ACHN (cell line): ENCODE results near the gene SLC7A6.
"Not testable (repeated sequence)": the region's sequence is repeated elsewhere in the genome, so short reads cannot be mapped to it uniquely, and the experiment has no call there.

Source experiments
- DNase-seq: peaks from one replicate; pipeline ENCODE4 v3.0.0-alpha.2; 2015
- in situ Hi-C: cut with HindIII; loops from 2 replicates; pipeline ENCODE4 v1.10.0; 2017; ENCODE audit warnings: low sequenced_read_pairs, low pct_ligation_motif_present, low pct_unique_long_range_greater_than_20kb

Gene SLC7A6

DNA sequence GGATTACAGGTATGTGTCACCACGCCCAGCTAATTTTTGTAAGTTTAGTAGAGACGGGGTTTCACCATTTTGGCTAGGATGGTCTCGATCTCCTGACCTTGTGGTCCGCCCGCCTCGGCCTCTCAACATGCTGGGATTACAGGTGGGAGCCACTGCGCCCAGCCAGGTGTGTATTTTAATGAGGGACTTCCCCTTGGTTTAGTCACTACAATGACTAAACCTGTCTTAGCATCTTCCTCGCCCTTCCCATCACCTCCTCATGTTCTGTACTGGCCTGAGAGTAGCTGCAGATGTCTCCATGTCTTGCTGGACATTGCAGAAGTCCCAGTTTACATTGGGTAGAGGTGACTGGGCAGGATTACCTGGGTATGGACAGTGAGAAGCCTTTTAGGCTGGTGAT lies 9.6 kb downstream of the SLC7A6 start:
- in situ Hi-C loops, result no loop called here
- no peak for DNase-seq

DNA sequence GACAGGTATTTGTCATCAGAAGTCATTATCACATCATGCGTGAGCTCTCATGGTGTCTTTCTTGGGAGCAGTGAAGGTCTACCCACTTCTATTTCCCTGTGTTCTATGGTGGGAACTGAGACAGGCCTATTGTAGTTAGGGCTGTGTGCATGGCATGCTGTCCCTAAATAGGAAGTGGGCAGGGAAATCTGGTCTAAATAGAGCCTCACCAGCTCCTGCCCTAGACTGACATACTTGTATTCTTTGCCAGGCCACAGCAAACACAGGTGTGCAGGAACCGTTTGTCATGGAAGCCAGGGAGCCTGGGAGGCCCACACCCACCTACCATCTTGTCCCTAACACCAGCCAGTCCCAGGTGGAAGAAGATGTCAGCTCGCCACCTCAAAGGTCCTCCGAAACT lies 10.1 kb downstream of the SLC7A6 start:
- in situ Hi-C loops, result no loop called here
- DNase-seq, result no peak

DNA sequence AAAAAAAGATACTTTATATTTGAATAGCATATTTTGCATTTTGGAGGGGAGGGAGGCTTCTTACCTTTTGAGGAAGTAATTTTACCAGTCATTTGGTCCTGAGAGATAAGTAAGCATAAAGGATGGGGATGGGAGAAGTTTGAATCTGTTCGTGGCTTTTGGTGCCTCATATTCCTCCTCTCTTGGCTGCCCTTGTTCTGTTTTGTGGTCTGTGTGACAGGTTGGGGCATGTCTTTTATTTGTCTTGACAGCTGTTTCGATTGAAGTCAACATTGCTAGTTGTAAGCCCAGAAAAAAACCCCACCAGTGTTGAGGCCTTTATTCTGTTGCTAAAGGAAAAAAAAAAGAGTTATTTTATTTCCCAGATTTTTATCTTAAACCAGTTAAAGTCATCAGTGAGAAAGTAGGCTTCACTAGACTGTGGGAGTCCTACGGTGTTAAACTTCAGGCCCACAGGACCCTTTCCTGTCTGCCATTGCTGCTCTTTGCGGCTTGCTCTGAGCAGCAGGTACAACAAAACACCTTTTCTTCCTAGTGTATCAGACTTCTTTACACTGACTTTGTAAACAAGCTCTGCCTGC lies 11.4 kb downstream of the SLC7A6 start:
- no peak for DNase-seq
- in situ Hi-C loops, result no loop called here

DNA sequence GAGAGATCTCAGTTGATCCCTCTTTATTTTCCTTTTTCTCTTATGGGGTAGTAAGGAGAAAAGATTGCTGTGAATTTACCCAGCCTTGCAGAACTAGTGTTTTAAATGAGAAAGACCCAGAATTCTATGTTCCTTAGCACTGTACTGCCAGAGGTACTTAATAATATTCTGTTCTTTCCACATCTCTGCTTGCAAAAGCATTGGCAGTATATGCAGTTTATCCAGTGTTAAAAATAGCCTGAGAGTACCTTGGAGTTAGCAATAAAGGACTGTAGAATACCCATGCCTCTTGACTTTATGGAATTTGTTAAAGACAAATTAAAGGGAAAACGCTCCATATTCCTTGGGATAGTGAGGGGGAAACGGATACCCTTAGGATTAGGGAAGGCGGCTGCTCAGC lies 11.9 kb downstream of the SLC7A6 start:
- no peak for DNase-seq
- in situ Hi-C loops, result no loop called here

DNA sequence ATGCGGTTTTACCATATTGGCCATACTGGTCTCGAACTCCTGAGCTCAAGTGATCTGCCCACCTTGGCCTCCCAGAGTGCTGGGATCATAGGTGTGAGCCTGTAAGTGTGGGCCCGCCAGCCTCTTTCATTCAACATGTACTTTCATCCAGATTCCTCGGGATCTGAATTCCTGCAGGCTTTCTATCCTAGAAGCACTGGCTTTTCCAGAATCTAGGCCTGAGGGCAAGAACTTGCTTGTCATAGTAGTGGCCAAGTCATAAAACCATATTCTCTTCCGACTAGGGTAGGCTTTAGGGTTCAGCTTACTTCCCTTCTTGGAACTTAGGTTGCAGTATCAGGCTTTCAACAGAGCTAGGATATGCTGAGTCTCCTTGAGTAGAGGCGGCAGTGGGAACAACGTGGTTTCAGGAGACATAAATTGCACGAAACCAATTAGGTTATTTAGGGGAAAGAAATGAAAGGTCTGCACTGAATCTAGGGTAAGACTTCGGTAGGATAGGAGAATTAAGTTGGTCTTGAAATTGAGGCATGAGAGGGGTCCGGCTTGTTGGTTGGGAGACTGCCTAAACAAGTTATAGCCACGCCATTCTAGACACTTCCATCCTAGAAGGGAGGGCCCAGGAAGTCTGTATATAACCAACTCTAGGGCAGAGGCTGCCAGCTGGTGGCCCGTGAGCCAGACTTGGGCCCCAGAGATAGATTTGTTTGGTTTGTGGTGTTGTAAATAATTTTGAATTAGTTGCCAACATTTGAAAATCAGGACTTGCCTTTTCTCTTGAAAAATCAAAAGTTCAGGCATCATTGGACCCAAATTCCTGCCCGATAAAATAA lies 15.6 kb downstream of the SLC7A6 start:
- DNase-seq, result no peak
- in situ Hi-C loops, result no loop called here

DNA sequence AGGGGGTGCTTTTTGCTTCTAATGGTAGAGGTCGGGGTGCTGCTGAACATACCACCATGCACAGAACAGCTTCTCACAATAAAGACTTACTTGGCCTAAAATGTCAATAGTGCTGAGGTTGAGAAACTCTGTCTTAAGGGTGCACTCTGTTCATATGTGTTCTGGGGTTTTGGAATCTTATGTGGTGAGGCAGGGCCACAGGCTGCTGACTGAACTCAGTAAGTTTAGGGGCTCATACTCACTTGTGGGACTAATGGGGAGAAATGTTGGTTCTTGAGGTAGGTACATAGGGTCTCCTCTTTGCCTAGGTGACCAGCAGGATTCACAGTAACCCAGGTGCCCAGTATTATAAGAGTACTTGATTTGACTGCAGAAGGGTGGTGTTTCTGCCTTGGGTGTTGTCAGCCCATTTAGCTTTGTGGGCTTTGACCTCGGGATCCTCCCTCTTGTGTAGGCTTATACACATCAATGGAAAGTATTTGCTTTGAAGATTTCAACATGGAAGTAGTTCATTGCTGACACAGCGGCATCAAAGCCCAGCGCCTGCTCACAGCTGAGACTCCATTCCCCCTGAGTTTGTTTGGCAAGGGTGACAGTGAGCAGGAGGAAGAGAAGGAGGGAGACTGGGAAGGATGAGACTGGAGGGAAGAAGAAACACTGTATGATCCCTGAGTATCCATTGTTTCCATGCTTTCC lies 17.2 kb downstream of the SLC7A6 start:
- in situ Hi-C loops, result no loop called here

DNA sequence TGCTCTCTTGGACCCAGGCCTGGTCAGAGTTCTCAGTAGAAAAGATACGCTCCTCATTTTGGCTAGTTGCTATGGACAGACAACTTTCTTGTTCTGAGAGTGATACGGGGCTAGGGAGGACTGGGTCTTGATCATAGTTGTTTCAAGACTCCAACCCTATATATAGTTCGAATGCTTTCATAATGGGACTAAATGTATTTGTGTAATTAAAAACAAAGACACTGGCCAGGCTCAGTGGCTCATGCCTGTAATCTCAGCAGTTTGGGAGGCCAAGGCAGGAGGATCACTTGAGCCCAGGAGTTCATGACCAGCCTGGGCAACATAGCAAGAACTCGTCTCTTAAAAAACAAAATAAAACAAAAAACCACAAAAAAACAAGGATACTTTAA lies 17.7 kb downstream of the SLC7A6 start:
- in situ Hi-C loops, result no loop called here
- DNase-seq, result no peak

More for the DNA sequence above, 17.2 kb downstream of the SLC7A6 start:
- DNase-seq, result no peak

DNA sequence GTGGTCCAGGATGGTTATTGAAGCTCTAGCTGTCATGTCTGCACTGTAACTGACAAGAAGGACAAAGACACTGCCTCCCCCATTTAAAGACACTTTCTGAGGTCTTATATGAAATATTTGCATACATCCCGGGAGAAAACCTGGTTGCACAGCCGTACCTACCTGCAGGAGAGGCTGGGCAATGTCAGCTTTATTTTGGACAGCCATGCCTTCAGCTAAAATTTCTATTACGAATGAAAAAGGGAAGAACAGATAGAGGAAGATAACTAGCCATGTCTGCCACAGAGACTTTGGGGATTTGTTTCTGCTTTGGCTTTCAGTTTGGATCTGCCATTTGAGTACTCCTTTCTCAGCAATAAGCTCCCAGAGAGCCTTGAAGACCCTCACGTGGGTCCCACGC lies 19.0 kb downstream of the SLC7A6 start:
- DNase-seq, result no peak
- in situ Hi-C loops, result no loop called here

DNA sequence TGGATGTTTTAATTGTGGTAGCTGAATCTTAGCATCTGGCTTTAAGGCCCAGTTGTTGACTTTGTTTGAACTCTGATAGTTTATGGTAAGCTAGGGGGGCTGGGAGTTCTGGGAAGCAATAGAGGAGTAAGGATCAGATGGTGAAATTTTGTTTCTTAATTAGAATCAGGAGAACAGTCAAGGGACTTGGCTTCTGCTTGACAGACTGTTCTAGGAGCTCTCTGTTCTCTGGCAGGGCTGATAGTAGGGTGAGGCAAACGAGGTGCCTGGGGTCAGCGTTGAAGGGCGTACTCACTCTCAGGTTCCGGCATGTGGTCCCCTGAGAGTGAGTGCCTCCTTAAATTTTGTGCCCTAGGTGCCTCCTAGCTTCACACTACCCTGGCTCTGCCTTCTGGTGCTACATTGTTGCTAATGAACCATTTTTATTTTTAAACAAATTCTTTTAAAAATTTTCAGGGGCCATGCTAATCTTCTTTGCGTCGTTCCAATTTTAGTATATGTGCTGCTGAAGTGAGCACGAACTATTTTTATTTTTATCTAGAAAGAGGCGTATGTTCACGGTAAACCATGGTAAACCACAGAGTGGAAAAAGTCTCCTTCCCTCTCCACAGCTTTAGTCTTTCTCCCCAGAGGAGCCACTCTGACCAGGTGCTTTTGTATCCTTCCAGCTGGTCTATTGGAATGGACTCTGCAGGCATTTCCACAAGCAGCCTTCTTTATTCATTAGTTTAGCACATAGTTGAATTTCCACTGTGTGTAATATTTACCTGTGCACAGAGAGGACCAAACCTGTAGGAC lies 19.7 kb downstream of the SLC7A6 start:
- in situ Hi-C loops, result no loop called here
- no peak for DNase-seq

DNA sequence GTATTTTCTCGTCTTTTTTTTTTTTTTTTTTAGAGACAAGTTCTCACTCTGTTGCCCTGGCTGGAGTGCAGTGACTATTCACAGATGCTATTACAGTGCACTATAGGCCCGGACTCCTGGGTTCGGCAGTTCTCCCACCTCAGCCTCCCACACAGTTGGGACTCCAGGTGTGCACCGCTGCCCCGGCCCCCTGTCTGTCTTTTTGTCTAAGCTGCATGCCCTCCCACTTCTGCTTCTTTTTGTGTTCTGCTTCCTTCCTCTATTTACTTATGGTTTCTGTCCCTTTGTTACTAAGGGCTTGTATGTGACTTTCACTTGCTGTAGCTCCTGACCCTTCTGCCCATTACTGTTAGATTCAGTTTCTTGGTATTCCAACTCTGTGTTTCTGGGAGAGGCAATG lies 20.5 kb downstream of the SLC7A6 start:
- DNase-seq, result no peak
- in situ Hi-C loops, result no loop called here

DNA sequence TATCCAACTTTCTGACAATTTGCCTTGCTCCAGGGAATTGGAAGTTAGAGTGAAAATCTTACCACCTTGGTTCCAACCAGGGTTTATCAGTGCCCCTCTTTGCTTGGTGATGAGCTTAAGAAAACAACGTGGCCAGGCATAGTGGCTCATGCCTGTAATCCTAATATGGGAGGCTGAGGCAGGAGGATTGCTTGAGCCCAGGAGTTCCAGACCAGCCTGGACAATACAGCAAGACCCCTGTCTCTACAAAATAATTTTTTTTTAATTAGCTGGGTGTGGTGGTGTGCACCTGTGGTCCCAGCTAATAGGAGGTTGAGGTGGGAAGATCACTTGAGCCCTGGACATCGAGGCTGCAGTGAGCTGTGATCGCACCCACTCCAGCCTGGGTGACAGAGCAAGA lies 21.4 kb downstream of the SLC7A6 start:
- in situ Hi-C loops, result no loop called here
- DNase-seq, result no peak

DNA sequence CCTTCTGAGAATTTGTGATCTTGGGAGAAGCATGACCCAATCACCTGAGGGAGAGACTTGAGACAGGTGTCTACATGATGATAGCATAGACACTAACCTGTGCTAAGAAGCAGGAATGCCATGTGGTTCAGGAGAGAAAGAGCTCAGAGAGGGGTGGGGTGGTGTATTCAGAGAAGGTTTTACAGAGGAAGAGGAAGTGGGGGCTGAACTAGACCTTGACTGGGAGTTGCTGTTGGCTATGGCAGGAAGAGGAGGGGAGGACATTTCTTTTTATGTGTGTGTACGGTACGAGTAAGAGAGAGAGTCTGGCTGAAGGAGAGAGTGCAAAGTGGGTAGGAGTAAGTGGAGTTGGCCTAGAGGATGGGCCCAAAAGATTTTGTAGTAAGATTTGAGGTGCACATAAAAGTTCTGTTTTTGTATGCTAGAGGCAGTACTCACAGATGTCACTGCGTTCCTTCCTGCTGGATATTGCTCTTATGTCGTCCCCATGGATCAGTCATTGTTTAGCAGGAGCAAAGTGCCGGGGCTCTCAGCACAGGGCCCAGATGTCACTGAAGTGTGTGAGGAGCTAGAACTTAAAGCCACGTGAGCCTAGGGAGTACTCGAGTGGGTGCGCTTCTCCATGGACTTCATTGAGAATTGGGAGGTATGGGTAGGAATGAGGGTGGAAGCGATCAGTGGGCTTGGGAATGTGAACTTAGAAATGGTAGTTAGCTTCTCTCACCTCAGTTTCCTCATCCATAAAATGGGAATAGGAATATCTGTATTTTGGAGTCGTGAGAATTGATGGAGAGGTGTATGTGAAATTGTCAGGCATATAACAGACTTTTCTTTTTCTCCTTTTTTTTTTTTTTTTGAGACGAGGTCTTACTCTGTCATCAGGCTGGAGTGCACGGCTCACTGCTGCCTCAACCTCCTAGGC lies 22.1 kb downstream of the SLC7A6 start:
- no peak for DNase-seq
- in situ Hi-C loops, result no loop called here

DNA sequence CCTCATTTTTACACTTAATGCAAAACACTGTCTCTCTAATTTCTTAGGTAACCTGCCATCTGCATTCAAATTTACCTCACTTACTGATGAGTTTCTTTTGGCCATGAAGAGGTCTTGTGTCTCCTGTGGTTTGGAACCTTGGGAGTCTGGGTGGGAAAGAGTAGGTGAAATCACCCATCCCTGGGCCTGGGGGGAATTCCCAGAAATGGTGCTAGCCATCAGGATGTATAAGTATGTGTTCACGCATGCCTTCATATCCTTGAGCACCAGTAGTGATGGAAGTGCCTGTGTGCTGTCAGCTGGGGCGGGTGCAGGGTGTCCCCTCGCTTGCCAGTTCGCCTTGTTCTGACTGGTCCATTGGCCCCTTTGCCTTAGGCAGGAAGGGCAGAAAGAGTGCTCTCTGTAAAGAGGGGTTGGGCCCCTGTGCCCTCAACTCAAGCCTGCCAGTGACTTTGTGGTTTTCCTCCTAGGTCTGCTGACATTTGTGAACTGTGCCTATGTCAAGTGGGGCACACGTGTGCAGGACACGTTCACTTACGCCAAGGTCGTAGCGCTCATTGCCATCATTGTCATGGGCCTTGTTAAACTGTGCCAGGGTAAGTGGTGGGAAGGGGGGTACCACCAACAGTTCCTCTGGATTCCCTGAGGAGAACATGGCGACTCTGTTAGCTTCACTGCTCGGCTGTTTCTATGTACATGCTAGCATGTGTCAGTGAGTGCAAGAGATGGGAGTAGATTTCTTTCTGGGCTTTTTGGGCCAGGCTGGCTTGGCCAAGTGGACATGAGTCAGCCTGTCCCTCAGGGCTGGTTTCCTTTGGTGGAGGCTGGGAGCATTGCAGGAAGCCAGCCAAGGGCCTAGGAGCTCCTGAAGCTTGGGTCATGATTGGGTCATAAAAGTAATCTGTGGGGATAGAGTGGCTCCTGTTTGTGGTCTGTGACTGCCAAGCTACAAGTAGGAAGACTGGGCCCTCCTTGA lies 23.2 kb downstream of the SLC7A6 start:
- in situ Hi-C loops, result no loop called here

DNA sequence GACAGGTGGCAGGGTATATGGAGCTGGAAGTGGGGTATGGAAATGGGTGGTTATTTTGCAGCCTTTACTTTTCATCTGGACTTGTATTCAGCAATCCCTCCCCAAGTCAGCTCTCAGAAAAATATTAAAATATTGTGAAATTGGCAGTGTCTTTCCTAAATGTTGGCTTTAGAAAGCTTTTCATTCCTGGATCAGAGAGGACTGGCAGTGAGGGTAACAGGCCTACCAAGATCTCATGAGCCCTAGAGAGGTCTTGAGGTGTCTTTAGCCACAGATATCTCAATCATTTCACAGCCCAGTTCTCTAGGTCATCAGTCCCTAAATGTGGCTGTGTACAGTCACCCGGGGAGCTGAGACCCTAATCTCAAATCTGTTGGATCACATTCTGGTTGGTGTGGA lies 23.9 kb downstream of the SLC7A6 start:
- no peak for DNase-seq
- in situ Hi-C loops, result no loop called here

More for the DNA sequence above, 23.2 kb downstream of the SLC7A6 start:
- DNase-seq, result peak; percentile 55

DNA sequence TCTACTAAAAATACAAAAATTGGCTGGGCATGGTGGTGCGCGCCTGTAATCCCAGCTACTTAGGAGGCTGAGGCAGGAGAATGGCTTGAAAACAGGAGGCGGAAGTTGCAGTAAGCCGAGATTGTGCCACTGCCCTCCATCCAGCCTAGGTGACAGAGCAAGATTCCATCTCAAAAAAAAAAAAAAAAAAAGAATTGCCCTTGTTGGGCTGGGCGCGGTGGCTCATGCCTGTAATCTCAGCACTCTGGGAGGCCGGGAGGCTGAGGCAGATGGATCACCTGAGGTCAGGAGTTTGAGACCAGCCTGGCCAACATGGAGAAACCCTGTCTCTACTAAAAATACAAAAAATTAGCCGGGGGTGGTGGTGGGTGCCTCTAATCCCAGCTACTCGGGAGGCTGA lies 24.5 kb downstream of the SLC7A6 start:
- DNase-seq, in situ Hi-C loops: not testable (repeated sequence)

DNA sequence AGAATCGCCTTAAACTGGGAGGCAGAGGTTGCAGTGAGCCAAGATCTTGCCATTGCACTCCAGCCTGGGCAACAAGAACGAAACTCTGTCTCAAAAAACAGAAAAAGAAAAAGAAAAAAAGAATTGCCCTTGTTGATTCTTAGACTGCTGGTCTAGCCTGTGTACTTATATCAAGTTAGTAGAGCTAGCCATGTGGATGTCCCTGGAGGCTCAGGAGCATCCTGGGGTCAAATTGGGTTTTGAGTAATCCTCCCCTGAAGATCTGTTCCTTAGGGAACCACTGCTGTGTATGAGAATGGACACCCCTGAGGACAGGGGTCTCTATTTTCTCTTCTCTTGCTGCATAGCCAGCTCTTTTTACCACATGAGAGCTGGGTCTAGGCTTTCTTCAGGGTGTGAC lies 24.9 kb downstream of the SLC7A6 start:
- no peak for DNase-seq
- in situ Hi-C loops, result no loop called here
